Measurements from ENCODE around the gene CCNB1.
"Not testable (repeated sequence)": the region's sequence is repeated elsewhere in the genome, so short reads cannot be mapped to it uniquely, and the experiment has no call there.

The CCNB1 gene

DNA sequence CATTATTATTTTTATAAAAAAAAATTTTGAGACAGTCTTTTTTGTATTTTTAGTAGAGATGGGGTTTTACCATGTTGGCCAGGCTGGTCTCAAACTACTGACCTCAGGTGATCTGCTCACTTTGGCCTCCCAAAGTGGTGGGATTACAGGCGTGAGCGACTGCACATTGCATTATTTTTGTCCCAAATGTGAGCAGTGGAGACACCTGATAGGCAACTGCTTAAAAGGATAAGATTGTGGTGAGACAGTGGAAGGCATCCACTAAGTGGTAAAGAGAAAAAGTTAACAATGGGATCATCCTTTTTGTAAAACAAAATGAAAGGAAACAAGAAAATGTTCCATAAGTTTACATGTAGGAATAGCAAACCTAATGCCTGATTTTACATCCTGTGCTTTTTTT is 20.4 kb downstream of the CCNB1 start:
- DNase-seq = no peak

DNA sequence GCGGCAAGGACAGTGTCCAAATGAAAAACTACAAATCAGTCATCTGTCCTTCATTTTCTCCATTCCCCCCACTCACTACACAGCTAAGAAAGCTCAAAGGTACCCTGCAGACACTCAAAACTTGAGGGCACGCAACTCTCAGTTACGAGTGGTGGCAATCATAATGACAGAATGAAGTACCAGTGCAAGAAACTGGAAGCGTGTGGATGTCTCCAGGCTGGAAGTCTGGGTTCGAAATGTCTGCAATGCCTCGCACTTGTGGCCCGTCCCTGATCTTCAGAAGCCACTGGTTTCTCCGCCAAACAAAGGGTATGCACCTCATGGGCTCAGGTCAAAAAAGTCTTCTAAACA is 21.8 kb downstream of the CCNB1 start:
- DNase-seq = no peak

DNA sequence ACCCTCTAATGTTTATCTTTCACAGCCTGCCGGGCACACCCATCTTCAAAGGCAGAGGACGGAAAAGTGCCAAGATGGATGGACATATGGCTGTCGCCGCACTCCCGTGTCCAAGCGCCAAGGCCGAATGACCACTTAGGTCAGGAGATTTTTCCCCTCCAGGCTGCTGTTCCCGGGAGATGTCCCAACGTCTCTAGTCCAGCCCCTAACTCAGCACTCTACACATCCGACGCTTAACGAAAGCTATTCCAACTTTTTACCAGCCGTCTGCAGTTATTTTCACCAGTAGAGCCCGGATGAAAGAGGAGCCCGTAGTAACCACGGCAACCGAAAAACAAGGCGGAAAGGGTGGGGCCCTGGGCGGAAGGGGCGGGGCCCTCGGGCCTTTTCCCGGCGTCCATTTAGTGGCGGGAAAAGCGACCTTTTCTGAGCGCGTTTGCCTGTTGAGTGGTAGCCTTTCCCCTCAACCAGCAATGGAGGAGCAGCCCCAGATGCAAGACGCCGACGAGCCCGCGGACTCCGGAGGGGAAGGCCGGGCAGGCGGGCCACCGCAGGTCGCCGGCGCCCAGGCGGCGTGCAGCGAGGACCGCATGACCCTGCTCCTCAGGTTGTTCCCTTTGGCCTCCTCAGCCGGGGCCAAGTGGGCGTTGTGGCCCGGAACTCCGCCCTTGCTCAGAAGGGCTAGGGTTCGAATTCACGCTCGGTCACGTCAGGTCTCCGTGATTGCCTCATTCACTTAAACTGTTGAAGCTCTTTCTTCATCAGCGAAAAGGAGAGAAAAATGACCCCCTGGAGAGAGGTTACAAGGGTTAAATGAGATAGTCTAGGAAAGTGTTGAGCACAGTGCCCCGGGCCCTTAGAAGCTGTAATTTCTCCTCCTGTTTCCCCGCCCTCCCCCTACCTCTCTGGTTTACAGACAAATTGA is 22.5 kb downstream of the CCNB1 start, which contains the start of gene CENPH:
CENPH (plus strand) TSS at position 422 of the 925 bp plus-strand sequence; CDS start at position 474, 52 bp downstream.
- peak; percentile 83 for DNase-seq

DNA sequence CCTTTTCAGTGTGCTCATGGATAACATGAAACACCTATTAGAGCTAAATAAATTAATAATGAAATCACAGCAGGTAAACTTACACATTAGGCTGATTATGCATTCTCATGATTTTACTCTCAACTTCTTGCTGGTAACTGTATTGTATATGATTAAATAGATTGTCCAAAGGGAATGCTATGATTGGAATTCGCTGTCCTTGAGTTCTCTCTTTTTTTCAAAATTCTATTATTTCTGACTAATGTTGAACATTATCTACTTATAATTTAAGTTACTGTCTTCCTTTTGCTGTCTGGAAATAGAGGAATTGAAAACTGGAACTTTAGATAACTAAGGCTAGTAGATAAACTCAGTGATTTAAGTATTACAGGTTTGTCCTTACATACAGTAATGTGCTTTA is 35.5 kb downstream of the CCNB1 start:
- no peak for DNase-seq

DNA sequence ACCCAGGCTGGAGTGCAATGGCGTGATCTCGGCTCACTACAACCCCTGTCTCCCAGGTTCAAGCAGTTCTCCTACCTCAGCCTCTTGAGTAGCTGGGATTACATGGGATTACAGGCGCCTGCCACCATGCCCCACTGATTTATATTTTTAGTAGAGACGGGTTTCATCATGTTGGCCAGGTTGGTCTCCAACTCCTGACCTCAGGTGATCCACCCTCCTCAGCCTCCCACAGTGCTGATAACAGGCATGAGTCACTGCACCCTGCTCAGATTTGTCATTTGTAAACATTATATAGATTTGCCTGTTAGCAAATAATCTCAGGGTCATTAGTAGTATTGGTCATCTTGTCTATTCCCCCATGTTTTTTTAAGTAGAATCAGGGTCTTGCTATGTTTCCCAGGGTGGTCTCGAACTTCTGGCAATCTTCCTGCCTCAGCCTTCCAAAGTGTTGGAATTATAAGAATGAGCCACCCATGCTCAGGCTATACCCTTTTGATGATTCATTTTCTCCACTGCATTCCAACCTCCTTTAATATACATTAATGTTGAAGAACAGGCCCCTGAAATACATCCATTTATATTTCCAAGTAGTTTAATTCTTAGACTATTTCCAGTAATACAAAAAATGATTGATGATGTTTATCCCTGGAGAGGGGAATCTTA is 39.7 kb downstream of the CCNB1 start:
- DNase-seq = no peak

DNA sequence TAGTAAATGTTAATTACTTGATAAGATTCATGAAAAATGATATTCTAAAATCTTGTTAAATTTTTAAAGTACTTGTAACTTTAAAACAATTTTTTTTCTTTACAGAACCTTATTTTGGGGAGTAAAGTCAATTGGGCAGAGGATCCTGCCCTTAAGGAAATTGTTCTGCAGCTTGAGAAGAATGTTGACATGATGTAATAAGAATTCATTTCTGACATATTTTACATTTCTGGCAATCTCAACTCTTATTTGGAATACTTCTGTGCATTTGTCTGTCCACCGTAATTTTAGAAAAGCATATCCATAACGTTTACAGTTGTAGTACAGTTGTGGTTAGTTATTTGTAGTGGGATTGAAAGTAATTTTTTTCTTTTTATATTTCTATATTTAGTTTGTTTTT is 42.7 kb downstream of the CCNB1 start:
- DNase-seq = no peak

DNA sequence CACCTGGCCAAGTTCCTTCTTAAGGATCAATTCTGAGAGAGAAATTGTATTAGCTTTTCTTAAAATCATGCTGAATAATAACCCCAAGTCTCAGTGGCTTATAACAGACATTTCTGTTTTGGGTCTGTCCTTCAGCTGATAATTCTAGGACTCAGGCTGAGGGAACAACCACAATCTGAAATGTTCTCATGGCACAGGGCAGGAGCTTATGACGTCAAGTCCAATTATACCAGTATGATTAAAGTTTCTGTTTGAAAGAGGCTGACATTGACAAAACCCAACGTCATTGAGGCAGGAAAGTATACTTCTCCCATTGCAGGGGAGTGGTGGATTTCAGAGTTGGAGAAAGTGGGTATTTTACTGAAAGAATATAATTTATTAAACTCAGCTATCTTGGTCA is 44.2 kb downstream of the CCNB1 start:
- DNase-seq = no peak

DNA sequence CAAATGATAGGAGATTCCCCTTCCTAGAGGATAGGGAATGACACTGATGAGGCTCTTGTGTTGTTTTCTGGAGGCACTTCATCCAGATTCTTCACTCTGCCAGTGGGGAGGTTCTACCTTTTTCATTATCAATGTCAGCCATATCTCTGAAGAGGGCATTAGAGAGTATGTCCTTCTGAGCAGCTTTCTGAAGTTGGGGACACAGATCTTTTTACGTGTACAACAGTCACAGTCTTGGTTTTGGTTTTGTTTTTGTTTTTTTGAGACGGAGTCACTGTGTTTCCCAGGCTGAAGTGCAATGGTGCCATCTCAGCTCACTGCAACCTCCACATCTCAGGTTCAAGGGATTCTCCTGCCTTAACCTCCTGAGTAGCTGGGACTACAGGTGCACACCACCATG is 45.1 kb downstream of the CCNB1 start:
- no peak for DNase-seq

DNA sequence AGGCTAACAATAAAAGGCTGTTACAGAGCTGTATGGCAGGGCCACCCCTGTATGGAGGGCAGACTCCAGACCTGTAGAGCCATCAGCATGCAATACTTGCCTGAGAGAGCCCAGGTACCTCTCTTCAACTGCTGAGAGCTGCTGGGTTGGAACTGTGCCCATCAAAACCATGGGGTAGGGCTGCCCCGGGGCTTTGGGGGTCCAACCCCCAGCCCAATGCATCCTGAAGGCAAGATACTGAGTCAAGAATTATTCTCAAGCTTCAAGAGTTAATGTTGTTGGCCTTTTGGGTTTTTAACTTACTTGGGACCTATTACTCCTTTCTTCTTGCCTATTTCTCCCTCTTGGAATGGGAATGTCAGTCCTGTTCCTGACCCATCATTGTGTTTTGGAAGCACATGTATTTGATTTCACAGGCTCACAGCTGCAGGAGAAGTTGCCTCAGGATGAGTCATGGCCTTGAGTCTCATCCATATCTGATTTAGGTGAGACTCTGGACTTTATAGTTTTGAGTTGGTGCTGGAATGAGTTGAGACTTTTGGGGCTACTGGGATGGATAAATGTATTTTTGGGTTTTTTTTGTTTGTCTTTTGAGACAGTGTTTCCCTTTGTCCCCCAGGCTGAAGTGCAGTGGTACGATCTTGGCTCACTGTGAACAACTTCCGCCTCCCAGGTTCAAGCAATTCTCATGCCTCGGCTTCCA is 46.7 kb downstream of the CCNB1 start:
- DNase-seq = no peak

DNA sequence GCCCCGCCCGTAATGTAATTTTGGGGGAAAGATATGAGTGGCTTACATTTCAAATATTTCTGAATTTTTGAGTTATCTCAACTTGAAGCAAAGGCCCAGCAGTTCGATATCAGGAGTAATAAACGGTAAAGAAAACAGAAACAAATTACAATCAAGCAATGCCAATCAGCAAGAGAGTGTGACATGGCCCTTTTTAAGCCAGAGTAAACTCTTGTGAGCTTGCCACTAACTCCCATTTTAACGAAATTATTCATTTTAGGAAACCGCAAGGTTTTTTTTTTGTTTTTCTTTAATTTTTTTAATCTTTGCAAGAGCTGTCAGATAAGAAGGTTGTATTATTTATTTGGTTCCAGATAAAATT is 50.2 kb downstream of the CCNB1 start:
- no peak for DNase-seq

DNA sequence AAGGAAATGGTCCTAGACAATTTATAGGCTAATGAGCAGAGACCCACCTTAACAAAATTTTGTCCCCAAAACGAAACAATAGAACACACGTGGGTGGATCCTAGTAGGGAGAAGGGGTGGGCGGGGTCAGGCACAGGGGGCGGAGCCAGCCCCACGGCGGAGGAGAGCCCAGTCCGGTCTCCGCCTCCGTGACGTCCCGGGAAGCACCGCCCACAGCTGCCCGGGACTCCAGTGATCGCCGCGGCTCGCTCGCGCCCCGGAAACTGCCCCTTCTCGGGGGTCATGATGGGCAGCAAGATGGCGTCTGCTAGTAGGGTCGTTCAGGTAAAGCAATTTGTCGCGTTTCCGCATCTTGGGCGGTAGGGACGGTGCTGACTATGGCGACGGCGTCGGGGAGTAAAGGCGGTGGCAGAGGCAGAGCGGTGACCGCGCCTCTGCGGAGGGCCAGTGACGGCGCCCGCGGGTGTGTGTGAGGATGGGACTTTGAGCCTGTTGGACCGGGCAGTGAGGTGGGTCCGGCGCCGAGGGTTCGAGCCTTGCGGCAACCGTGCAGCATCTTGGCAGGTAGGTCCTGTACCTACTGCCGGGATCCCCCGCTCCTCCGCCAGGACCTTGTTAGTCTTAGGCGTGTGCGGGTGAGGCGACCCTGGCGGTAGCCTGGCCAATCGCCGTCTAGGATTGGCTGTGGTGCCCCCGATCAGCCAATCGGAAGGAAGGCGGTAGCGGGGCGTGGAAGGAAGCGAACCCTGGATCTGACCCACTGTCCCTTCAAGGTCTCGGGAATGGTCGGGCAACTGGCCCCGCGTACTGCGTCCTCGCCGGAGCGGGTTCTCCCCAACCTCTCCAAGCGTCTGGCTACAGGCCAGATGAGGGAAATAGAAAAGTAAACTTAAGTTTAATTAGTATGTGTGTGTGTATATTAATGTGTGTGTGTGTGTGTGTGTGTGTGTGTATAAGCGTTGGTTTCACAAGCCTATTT is 50.9 kb downstream of the CCNB1 start:
- peak; percentile 96 for DNase-seq

DNA sequence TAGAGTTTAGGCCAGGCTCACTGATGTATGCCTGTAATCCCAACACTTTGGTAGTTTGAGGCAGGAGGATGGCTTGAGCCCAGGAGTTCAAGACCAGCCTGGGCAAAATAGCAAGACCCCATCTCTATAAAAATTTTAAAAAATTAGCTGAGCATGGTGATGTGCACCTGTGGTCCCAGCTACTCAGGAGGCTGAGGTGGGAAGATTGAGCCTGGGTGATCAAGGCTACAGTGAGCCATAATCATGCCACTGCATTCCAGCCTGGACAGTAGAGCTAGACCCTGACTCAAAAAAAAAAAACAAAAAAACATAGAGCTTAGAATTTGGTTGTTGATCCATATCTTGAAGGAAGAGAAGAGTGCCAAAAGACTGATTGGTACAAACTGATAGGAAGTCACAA is 53.0 kb downstream of the CCNB1 start:
- no peak for DNase-seq

DNA sequence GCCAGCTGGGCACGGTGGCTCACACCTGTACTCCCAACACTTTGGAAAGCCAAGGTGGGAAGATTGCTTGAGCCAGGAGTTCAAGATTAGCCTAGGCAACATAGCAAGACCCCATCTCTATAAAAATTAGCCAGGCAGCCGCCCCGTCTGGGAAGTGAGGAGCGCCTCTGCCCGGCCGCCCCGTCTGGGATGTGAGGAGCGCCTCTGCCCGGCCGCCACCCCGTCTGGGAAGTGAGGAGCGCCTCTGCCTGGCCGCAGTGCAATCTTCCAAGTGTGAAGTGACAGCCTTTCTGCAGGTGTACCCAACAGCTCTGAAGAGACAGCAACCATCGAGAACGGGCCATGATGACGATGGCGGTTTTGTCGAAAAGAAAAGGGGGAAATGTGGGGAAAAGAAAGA is 53.4 kb downstream of the CCNB1 start:
- DNase-seq = not testable (repeated sequence)

DNA sequence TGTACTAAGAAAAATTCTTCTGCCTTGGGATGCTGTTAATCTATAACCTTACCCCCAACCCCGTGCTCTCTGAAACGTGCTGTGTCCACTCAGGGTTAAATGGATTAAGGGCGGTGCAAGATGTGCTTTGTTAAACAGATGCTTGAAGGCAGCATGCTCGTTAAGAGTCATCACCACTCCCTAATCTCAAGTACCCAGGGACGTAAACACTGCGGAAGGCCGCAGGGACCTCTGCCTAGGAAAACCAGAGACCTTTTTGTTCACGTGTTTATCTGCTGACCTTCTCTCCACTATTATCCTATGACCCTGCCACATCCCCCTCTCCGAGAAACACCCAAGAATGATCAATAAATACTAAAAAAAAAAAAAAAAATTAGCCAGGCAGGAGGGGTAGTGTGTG is 53.9 kb downstream of the CCNB1 start:
- DNase-seq = not testable (repeated sequence)

DNA sequence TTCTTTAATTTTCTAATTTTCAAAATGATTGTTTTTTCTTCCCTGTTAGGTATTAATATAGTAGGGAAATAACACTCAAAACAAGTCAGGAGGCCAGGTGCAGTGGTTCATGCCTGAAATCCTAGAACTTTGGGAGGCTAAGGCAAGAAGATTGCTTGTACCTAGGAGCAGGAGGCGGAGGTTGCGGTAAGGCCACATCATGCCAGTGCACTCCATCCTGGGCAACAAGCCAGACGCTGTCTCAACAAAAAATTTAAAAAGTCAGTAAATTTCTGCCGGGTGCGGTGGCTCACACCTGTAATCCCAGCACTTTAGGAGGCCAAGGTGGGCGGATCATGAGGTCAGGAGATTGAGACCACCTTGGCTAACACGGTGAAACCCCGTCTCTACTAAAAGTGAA is 57.6 kb downstream of the CCNB1 start:
- DNase-seq = no peak

DNA sequence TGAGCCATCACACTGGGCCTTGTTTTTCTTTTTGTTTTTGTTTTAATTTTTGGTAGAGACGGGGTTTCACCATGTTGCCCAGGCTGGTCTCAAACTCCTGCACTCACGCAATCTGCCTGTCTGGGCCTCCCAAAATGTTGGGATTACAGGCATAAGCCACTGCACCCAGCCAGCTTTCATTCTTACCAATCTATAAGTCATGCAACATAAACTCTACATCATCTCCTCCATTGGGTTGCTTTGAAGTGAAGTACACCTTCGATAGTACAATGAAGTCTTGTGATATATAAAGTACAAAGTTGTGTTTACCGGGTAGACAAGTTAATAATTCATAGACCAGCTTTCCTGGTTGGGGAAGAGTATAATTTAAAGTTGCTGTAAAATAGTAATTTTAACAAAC is 58.9 kb downstream of the CCNB1 start:
- no peak for DNase-seq

Measured in NK-92 treated with Interleukin-12 subunit alpha and Interleukin-12 subunit beta, amount 100 ng/mL, for 24 hours (cell line).